Measurements from ENCODE around the gene GIPC2.
"Not testable (repeated sequence)": the region's sequence is repeated elsewhere in the genome, so short reads cannot be mapped to it uniquely, and the experiment has no call there.

GIPC2 gene

DNA sequence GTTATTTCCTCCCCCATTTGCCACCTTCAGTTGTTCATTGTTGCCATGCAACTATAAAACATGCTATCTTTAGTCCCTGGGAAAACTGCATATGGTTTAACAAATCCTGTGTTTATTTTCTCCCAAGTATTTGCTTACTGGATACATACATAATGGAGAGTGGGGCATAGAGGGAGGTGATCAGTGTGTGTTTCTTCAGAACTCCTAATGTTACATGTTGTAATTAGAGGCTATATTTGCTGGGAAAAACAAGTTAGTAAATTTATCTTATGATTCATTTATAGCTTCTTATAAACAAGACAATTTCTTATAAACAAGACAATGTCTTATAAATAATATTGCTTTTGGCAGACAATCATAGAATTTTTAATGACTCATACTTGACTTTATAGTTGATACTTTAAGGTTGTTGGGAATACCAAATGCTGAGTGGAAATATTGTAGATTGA lies 7.3 kb upstream of the GIPC2 start:
- no peak for DNase-seq

DNA sequence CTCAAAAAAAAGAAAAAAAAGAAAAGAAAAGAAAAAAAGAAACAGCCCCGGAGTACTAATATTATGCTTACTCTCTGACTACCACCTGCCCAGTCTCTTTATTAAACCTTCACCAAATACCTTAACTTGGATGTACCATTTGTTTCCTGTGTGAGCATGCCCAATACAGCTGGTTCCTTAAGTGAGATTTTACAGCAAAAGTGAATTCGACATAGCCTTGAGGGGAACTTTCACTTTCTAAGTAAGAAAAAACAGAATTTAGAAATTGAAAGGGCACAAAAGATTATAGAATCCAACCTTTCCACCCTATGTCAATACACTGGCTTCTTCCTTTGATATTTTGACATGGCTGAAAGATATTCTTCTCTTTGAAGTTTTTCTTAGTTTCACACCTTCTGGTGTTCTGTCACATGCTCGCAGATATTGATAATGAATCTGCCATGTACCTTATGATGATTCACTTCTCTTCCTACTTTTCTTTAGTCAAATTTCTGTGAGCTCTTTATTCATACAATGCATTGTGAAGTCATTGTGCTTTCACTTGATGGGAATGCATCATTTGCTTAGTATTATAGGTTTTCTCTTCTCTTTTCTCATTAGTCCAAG lies 5.2 kb upstream of the GIPC2 start:
- DNase-seq = no peak

DNA sequence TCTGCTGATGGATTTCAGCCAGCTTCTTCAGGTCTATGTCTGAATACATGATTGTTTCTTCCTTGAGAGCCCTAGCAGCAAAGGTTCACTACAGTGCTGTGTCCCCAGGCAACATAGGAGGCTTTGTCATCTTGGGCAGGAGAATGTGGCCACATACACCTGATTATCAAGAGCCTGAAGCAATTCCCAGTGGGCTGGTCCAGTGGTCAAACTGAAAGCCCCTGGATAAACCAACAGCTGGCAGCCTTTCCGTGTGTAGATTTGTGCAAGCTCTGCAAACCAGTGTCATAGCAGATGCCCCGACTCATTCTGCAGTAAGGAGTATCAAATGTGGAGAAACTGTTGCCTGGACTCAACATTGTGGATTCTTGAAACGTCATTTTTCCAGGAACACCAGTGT lies 2.3 kb upstream of the GIPC2 start:
- DNase-seq = no peak

DNA sequence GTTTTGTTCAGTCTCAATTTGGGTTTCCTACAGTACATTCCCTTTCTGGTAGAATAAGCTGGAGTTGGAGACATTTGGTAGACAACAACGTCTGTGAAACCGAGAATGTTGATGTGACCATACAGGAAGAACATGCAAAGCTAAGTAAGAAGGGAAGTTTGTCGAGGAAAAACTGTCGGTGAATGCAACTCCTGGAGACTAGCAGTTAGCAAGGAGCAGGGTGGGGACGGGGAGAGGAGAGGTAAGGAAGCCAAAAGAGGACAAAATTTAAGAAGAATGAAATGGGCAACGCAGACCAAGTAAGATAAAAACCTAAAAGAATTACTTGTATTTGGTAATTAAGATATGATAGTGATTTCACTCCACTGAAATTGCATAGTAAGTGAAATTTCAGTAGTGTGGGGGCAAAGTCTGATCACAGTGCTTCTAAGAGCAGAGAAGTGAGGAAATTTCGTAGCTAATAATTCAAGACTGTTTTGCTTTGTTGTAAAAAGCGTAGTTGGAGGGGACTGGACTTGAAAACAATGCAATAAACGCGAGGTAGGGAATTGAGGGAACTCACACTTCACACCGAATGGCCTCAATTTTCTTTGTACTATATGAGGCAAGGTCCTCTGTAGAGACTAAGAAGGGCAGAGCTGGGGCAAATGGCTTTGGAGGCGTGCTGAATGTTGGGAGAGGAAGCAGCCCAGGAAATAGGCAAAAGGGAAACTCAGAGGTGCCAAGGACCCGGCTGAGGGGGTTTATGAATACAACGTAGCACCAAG lies 787 bp upstream of the GIPC2 start:
- DNase-seq = no peak

DNA sequence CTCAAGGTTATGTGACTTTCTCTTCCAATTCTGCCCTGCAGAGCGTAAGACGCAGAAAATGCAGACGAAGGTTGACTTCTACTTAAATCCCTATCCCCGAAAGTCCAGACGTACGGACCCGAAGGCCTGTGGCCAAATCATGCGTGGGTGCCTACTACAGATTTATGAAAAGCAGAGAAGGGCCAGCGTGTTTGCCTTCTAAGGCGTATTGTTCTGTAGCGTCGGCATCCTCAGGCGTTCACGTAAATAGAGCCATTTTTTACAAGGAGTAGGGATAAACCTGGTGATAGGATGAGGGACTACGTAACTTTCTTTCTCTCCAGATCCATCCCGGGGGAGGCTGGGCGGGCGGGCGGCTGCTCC lies 222 bp upstream of the GIPC2 start:
- no peak for DNase-seq

DNA sequence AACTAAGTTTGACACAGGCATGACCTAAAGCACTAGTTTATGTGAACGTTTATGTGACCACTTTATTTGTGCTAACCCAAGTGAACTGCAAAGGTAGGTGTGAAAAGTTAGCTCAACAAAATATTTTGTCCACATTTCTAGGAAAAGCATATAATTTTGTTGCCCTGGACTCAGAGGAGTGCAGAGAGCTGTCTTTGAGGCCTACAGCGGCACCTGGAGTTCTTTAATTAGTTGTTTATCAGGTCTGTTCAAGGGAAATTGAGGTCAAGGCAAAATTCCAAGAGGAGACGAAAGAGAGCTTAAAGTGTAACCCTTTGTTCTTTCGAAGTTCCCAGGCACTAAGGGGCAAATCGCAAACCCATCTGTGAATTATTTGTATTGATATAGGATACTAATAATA lies 1.3 kb downstream of the GIPC2 start:
- DNase-seq = no peak

DNA sequence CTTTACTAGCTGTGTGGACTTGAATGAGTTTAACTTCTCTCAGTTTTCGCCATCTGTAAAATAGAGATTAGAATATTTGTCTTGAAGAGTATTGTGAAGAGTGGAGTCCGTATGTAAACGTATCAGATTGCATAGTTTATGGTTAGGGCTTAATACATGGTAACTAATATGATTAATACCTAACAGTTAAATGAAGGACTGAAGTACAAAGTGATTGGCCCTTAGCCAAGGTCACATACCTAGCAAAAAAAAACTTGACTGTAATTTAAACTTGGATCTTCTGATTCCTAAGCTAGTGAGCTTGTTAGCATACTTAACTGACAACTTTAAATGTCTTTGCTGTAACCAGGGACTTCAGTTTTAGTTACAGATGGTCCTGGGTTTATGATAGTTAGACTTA lies 1.9 kb downstream of the GIPC2 start:
- DNase-seq = no peak

DNA sequence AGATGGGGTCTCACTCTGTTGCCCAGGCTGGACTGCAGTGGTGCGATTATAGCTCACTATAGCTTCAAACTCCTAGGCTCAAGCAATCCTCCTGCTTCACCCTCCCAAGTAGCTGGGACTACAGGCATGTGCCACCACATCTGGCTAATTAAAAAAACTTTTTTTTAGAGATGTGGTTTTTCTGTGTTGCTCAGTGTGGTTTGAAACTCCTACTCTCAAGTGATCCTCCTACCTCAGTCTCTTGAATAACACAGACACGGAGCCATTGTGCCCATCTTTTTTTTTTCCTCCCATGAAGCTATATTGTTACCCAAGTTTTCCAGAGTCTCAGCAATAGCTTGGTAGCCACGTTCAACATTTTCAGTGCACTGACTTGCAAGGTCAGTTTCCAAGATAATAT lies 2.7 kb downstream of the GIPC2 start:
- no peak for DNase-seq

DNA sequence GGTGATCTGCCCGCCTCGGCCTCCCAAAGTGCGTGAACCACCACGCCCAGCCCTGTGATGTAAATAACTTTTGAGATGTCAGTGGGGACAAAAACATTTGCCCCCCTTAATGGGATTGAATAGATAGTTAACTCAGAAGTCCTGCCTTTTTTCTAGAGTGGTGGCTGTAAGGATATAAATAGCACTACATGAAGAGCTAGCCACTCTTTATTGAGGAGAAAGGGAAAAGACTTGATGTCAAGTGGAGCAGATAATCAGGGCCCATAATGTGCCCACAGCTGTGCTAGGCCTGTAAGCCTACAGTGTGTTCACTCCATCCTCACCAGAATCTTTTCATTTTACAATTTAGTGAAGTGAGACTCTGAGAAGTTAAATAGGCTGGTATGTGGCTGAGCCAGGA lies 3.6 kb downstream of the GIPC2 start:
- no peak for DNase-seq

DNA sequence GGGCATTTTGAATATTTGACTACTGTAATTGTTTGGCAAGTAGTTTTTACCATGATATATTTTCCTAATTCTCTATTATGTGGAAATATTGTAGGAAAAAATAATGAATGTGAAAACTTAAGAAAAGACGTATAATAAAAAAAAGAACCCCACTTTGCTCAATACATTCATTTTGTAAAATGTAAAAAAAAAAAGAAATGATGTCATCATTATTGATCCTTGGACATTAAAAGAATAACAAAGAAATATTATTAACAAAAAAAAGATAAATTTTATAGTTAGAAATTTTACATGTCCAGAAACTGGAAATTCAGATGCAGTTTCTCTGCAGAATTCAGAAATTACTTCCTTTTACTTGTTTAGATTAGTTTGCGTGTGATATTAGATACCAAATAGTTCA lies 5.2 kb downstream of the GIPC2 start:
- no peak for DNase-seq

DNA sequence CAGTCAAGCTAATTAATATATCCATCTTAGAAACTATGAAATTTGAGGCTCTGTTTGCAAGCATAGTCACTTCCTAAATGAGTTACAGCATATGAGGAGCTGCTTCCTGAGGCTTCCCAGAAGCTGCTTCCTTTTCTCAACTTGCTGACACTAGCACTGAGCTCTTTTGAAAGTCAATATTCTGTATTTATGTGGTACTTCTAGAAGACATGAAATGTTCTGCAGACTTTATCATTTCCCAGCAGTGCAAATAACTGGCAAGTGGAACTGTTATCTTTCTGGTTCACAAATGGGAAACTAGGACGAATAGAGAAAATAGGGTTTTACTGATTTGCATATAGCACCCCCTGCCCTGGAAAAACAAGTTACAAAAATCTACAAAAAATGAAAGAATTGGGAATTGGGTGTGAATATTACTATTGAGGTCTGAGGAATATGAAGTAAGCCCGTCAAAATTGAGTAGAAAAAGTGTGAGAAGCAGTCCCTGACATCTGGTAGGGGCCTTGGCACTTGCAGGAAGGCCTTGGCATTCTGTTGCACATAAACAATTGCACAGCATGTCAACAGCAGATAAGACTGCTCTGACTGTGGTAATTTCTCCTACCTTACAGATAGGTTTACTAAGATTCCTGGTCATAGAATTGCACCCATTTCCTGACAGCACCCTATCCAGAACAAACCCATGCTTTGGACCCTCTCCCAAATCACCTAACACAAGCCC lies 7.1 kb downstream of the GIPC2 start:
- no peak for DNase-seq

DNA sequence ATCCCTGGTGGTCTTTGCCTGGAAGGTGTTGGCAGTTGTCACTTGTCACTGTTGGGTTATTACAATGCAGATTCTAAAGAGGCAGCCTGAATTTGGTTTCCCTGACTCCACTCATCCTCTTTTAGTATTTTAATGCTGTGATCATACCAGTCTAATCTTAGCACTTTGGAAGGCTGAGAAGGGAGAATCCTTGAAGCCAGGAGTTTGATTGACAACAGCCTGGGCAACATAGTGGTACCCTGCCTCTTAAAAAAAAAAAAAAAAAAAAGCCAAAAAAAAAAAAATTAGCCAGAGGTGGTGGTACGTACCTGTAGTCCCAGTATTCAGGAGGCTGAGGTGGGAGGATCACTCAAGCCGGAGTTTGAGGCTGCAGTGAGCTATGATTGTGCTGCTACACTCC lies 7.7 kb downstream of the GIPC2 start:
- no peak for DNase-seq

DNA sequence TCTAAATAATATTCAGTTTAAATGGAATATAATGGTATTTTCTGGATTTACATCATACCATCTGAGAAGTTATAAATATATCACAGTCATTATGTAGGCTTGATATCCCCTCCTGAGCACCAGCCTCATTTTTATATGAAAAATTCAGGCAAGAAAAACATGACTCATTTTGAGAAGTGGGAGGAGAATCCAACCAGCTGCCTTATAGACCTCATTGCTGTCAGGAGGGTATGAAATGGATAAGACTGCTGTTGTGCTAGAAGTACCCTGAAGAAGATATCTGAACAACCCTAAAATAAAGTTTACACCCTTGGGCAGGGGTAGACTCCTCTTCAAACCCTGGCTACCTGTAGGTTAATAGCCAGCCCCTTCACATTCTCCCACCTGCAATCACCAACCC lies 8.8 kb downstream of the GIPC2 start:
- DNase-seq = no peak

DNA sequence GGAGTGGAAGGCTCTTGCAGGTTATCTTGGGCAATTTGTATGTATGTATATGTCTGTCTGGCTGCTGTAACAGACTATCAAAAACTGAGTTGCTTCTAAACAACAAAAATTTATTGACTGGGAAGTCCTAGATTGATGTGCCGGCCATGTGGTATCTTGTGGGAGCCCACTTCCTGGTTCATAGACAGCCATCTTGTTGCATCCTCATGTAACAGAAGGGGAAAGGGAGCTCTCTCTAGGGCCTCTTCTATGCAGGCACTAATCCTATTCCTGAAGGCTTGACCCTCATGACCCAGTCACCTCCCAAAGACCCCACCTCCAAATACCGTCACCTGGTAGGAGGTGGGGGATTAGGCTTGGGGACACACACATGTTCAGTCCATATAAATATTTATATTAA lies 9.2 kb downstream of the GIPC2 start:
- DNase-seq = no peak

DNA sequence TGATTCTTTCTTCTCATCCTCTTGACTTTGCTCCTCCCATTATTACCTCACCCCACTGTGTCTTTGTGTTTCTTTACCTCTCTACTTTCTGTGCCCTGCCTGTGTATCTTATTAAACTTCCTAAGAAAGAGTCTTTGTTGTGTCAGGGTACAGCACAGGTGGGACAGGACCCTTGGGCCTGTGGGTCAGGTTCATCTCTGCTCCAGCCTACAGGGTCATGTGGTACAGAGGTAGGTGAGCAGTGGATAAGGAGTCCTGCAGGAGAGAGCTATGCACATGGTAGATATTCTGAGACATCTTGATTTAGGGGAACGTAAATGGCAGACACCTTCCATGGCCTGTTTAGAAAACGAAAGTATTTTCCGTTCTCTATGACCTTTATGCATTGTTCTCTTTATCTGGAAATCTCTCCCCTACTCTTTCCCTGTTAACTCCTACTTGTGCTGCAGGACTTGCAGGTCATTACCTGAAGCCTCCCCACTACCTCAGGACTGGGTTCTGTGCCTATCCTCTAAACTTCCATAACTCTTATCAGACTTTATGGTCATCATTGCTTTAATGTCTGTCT lies 9.9 kb downstream of the GIPC2 start:
- no peak for DNase-seq

DNA sequence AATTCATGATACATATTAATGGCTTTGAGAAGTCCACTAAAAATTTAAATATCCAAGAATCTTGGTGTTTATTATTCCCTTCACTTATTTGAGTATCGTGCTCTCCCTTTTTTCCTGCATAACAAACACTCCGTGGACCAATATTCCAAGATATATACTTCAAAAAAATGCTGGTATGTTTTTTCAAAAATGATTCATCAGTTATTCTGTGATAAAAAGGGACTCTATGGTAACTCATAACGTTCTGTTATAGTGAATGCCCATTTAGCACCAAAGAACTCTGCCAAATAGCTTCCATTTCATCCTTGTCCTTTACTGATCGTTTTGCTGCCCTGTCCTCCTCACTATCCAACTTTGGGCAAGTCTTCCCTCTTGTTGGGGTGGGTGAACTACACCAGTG lies 12.9 kb downstream of the GIPC2 start:
- no peak for DNase-seq

DNA sequence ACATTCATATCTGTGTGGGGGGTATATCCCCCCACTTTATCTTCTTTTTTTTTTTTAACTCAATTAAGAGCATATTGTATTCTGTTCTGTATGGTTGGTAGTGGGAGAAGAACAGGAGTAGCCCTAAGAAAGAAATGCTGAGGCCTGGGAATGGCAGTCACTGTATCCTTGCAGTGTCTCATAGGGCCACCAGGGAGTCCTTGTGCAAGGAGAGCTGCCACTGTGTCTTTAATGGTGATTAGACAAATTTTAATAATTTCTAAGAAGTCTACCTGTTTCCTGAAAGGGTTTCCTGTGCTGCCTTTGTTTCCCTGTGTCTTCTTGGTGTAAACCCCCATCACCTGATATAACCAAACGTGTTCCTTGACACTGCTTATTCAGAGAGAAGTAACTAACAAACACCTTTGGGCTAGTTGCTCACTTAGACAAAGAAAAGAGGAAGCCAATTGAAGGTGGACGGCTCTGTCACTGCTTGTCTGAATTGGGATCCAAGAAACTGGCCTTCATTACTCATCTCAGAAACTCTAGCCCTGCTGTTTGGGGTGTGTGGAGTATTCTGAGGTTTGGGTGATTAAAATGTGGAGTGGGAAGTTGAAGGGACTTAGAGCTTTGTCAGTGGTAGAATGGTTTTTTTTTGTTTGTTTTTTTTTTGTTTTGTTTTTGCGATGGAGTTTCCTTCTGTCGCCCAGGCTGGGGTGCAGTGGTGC lies 15.2 kb downstream of the GIPC2 start:
- no peak for DNase-seq

DNA sequence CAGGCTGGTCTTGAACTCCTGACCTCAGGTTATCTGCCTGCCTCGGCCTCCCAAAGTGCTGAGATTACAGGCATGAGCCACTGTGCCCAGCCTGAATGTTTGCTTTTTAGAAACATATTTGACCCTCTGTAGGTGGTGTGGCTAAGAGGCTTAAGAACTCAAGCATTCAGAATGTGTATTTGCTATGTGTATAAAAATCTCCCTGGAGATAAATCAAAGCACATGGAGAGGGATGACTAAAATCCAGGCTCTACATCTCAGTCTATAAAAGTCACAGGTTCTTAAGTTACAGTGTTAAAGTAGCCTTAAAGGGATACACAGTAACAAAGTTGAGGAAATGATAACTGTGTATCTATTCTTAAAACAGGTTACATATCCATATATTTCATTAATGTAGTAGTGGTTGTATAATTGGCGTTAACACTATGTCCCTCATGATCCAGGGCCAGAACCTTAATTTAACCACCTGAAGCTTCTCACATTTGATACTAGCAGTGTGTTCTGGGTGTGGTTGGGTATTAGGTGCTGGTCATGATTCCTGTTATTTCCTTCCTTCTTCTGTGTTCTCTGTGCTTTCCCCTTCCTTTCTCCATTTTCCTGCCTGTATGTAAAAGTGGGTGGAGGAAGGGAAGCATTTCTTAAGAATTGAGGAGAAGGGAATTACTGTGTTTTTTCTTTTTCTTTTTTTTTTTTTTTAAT lies 16.2 kb downstream of the GIPC2 start:
- DNase-seq = no peak

DNA sequence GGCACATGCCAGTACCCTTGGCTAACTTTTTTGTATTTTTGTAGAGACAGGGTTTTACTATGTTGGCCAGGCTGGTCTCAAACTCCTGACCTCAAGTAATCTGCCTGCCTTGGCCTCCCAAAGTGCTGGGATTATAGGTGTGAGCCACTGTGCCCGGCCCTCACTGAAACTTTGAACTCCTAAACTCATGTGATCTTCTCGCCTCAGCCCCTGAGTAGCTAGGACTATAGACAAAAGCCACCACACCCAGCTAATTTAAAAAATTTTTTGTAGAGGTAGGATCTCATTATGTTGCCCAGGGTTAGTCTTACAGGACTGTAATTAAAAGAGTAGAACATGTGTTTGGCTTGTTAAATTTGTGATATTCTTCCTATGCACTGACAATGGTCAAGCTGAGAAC lies 19.1 kb downstream of the GIPC2 start:
- not testable (repeated sequence) for DNase-seq

DNA sequence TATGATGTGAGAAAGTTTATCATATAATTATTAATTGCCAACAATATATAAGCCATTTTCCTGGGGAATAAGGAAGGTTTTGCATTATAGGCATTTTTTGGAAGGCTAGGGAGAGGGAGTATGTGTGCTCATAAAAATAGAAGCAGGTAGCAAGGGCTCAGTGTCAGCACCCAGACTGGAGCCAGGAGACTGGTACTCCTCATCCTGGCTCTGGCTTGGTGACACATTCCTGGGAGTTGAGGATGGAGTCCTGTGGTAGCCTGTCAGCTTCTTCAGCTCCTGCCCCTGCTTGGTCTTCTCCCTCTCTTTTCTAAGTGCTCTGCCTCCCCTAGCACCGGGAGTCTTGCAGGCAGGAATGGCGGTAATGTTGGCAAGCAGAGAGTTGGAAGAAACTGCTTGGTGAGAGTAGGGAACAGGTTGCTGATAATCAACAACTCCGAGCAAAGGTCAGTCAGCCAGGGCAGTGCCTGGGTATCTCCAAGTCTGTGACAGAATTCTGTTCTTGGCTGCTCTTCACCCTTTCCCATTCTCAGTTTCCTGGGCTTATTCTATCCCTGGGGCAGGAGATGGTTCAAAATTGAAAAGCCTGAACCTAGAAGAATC lies 23.0 kb downstream of the GIPC2 start:
- no peak for DNase-seq

DNA sequence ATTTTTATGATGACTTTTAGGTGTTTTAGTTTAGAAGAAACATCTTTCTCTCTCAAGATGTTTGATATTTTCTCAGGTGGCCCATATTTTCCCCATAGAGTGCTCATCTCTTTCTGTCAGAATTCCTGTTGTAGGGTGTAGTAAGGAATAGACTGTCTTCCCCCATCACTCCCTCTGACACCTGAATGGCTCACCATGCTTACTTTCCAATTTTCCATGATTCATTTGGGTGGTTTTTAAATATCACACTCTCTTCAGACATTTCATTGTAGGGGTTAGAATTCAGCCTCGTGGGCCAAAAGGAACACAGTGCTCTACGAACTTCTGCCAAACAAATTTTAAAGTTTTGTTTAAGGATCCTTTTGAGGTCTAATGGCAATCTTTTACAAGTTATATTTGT lies 24.0 kb downstream of the GIPC2 start:
- DNase-seq = no peak

DNA sequence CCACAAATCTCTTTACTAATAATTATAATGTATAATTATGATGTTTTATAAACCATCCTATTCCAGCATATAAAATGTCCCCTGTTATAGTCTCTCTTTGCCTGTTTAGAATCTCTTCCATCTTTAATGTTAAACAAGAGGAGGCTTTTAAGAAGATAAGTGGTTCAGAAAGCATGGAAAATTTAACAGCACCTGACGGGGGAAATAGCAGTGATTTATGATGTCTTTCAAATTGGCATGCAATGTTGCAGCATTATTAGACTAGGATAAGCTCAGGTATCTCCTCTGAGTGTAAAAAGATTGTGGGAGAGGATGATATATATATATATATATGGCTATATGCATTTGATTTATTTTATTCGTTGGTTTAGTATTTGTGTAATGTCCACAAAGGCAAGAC lies 24.4 kb downstream of the GIPC2 start:
- DNase-seq = no peak
